OCI-LY7 (cell line): ENCODE data around the gene IRF2. TPM values are rescaled to one million over a fixed set of nuclear protein-coding genes. Genes with fewer than 3 reads are reported as not detected.

ENCODE experiments used
- Bru-seq: library from RNA; stranded (reverse); fragments of 400-500 nt; gene quantifications from one replicate; lab custom pipeline; 2021; lab: Mats Ljungman, UMichigan
- BruChase-seq, 2 experiments: library from RNA; stranded (reverse); fragments of 400-500 nt; gene quantifications; one replicate each; lab custom pipeline; 2021; lab: Mats Ljungman, UMichigan
- BruUV-seq: library from RNA; stranded (reverse); fragments of 400-500 nt; replicated peaks from 2 replicates; lab custom pipeline; 2021; lab: Mats Ljungman, UMichigan
- CTCF ChIA-PET: fragments of 300-600 bp; sonication (Branson Sonifier 250); formaldehyde crosslinking; loops from one replicate; lab custom pipeline; 2022; ENCODE audit warnings: antibody characterized with exemption; ENCODE audit not compliant: unreplicated experiment; lab: Charles Lee
- POLR2A ChIA-PET: fragments of 300-600 bp; sonication (Branson Sonifier 250); formaldehyde crosslinking; loops from one replicate; lab custom pipeline; 2022; ENCODE audit warnings: antibody characterized with exemption; lab: Charles Lee
- DNase-seq: peaks from one replicate; pipeline ENCODE4 v3.0.0-alpha.2; 2015; ENCODE audit warnings: low spot score
- H2AFZ ChIP-seq: fragments of 200-600 bp; sonication (generic), shearing (Covaris generic); 2 replicates; pipeline ENCODE4 v1.6.1; 2014; ENCODE audit warnings: mild to moderate bottlenecking, antibody characterized with exemption, low read length, moderate library complexity
- H3K27ac ChIP-seq: fragments of 200-600 bp; sonication (generic); 2 replicates; pipeline ENCODE4 v1.5.1; 2014; ENCODE audit warnings: mixed run types, low read depth, mild to moderate bottlenecking, moderate library complexity, low read length, inconsistent platforms; ENCODE audit not compliant: poor library complexity, severe bottlenecking
- H3K36me3 ChIP-seq: fragments of 200-600 bp; sonication (generic); 2 replicates; pipeline ENCODE4 v1.6.1; 2014; ENCODE audit warnings: mild to moderate bottlenecking, antibody characterized with exemption, low read length, moderate library complexity, mixed read lengths; ENCODE audit not compliant: insufficient read depth
- H3K4me1 ChIP-seq: fragments of 200-600 bp; sonication (generic); 2 replicates; pipeline ENCODE4 v1.5.1; 2014; ENCODE audit warnings: mild to moderate bottlenecking, low read length; ENCODE audit not compliant: insufficient read depth, poor library complexity, severe bottlenecking
- H3K4me2 ChIP-seq: fragments of 200-600 bp; sonication (generic); 2 replicates; pipeline ENCODE4 v1.6.1; 2014; ENCODE audit warnings: mild to moderate bottlenecking, low read length
- H3K4me3 ChIP-seq: fragments of 200-600 bp; sonication (generic); 2 replicates; pipeline ENCODE4 v1.5.1; 2014; ENCODE audit warnings: mild to moderate bottlenecking, low read depth, low read length; ENCODE audit not compliant: poor library complexity, severe bottlenecking
- H3K79me2 ChIP-seq: fragments of 200-600 bp; sonication (generic); 2 replicates; pipeline ENCODE4 v1.6.1; 2016; ENCODE audit warnings: low read depth, mild to moderate bottlenecking, low read length, moderate library complexity, mixed read lengths; ENCODE audit not compliant: insufficient read depth
- H3K9me2 ChIP-seq: fragments of 200-600 bp; sonication (generic); 2 replicates; pipeline ENCODE4 v1.6.1; 2016; ENCODE audit warnings: mild to moderate bottlenecking, low read length, mixed read lengths; ENCODE audit not compliant: insufficient read depth
- H3K9me3 ChIP-seq: fragments of 200-600 bp; sonication (generic); 2 replicates; pipeline ENCODE4 v1.6.1; 2014; ENCODE audit warnings: mild to moderate bottlenecking, mixed run types, low read length, mixed read lengths
- H4K20me1 ChIP-seq: fragments of 200-600 bp; sonication (generic); 2 replicates; pipeline ENCODE4 v1.6.1; 2014; ENCODE audit warnings: mild to moderate bottlenecking, antibody characterized with exemption, low read length, moderate library complexity, mixed read lengths; ENCODE audit not compliant: insufficient read depth
- EZH2phosphoT487 ChIP-seq: fragments of 200-600 bp; sonication (generic); IDR thresholded peaks from 2 replicates; pipeline ENCODE4 v1.6.1; 2018; ENCODE audit warnings: low read depth, borderline replicate concordance, mild to moderate bottlenecking, mixed run types, antibody characterized with exemption, low read length, moderate library complexity, mixed read lengths
- intact Hi-C: fragments of 100-400 bp; cut with micrococcal nuclease; formaldehyde crosslinking; loops from one replicate; pipeline ENCODE4 v1.10.0; 2022; ENCODE audit not compliant: unreplicated experiment
- long read RNA-seq: library from polyadenylated mRNA; stranded (forward); transcript quantifications from one replicate; pipeline ENCODE4 v2.0.0, GENCODE V29; 2022
- total RNA-seq, 2 experiments: library from RNA; depleted of rRNA in 1 of 2; stranded (reverse); fragments of >200 nt in 1 of 2; shearing (Covaris generic) in 1 of 2; gene quantifications; 2 replicates each; pipeline ENCODE4 v1.2.3, GENCODE V29; 2014 to 2022
- TF ChIP-seq, protein P1 (sequence below): fragments of 200-600 bp; sonication (generic); conservative IDR thresholded peaks from 2 replicates; pipeline ENCODE4 v1.5.1; 2014; ENCODE audit warnings: mild to moderate bottlenecking, antibody characterized with exemption, low read length, moderate library complexity, mixed read lengths

IRF2 gene
- total RNA-seq (2014; rRNA removed; shearing (Covaris generic)) (29.7 and 32.3 TPM in 2 replicates), total RNA-seq (2022) (31.8 and 37.8 TPM in 2 replicates), Bru-seq, nascent RNA (percentile 80 among the genes with signal in this experiment), BruChase-seq, experiment 1, labeled RNA remaining after a 6-hour chase (percentile 82 among the genes with signal in this experiment), BruChase-seq, experiment 2, labeled RNA remaining after a 2-hour chase (percentile 73 among the genes with signal in this experiment)
- long read RNA-seq, transcript IRF2-201 (9 exons, 2,303 nt) = major isoform, 55 of 75 reads
- long read RNA-seq, partial matches to known transcripts = 3 of 75 reads
- long read RNA-seq, other reads (novel, unspliced or antisense) = 17 of 75 reads

DNA sequence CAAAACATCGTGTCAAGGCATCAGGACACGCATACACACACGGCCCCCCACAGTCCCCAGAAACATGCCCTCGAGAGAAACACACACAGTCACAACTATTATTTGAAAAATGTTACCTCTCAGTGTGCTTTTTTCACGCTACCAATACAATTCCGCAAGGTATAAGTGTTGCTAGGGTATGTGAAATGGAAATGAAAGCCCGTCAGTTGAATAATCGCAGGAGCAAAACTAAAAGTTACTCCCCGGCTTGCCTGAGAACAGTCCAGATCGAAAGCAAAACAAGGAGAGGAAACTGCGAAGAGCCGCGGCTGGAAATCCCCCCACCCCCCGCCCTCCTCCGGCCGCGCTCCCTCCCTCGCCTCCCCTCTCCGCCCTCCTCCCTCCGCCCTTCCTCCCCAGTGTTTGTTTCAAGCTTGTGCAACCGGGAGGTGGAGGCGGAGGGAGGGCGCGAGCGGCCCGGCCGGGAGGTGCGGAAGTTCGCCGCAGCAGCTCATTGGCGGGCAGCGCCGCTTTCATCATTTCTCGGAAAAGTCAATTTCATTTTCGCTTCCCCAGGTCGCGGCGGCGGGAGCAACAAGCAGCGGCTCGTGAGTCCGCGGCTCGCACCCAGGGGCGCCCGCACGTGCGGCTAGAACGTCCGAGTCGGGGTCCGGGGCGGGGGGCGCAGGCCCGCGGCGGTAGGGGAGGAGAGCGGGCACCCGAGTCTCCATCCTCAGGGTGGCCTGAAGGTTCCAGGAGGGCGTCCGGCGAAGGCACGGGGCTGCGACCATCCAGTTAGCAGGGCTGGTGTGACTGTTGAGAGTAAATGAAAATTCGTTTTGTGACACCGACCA is at the start of gene IRF2:
IRF2 (minus strand) TSS at position 288 of the 833 bp plus-strand sequence. CDS start 45,486 bp downstream, outside the sequence.
- Histone ChIP-seq H3K27ac (peak within 1 kb of the TSS; percentile 89), H3K9me3 (no peaks in the 10 kb centered on the region), H3K9me2 (no peaks in the 10 kb centered on the region), H3K4me1 (peaks cover 55% of the 10 kb centered on the region), H2AFZ (peak within 1 kb of the TSS; percentile 5; the same call in 1 of the 2 replicates), H3K36me3 (peaks cover 5% of the 10 kb centered on the region; the same call in 1 of the 2 replicates), H4K20me1 (peaks cover 18% of the 10 kb centered on the region; the same call in 1 of the 2 replicates), H3K79me2 (peaks cover 58% of the 10 kb centered on the region), H3K4me2 (peak within 1 kb of the TSS; percentile 99), H3K4me3 (peak within 1 kb of the TSS; percentile 89)
- intact Hi-C loops = loop anchor here (1.0 to 10.0 kb wide), 11 partner anchors 32 to 970 kb away; partner anchors contain the start of genes CASP3, CENPU, ING2 and PRIMPOL
- CTCF ChIA-PET = interaction anchor here (0.6 to 1.1 kb wide), 4 partner anchors 121 to 561 kb away, joined by 4 read pairs; no protein-coding TSS in a partner anchor
- peak; percentile 97 for DNase-seq
- no TSS peak for BruUV-seq
- POLR2A ChIA-PET = interaction anchor here (0.7 to 2.1 kb wide), 14 partner anchors 9 to 210 kb away, joined by 3 to 21 read pairs (median 4); no protein-coding TSS in a partner anchor
- TF ChIP-seq EZH2phosphoT487 = no peak
- TF ChIP-seq, protein P1, sequence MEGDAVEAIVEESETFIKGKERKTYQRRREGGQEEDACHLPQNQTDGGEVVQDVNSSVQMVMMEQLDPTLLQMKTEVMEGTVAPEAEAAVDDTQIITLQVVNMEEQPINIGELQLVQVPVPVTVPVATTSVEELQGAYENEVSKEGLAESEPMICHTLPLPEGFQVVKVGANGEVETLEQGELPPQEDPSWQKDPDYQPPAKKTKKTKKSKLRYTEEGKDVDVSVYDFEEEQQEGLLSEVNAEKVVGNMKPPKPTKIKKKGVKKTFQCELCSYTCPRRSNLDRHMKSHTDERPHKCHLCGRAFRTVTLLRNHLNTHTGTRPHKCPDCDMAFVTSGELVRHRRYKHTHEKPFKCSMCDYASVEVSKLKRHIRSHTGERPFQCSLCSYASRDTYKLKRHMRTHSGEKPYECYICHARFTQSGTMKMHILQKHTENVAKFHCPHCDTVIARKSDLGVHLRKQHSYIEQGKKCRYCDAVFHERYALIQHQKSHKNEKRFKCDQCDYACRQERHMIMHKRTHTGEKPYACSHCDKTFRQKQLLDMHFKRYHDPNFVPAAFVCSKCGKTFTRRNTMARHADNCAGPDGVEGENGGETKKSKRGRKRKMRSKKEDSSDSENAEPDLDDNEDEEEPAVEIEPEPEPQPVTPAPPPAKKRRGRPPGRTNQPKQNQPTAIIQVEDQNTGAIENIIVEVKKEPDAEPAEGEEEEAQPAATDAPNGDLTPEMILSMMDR = no peak; the same call in 1 of the 2 replicates

DNA sequence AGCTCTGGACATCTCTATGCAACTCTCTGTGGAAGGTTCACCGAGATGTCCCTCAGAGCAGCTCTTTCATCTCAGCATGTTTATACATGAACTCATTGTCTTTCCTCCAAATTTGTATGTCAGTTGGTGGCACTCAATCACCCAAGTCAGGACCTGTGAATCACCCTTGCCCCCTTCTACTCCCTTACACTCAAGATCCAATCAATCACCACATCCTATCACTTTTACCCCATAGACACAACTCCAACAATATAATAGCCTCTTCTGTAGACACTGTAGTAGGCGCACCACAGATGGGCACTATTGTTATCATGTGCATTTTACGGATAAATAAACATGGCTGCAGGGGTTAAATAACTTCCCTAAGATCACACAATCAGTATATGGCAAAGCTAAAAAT is 41.3 kb upstream of the IRF2 start:
- Histone ChIP-seq H3K9me2 (no peaks in the 10 kb centered on the region), H3K27ac (no peak overlapping the region), H3K36me3 (no peaks in the 10 kb centered on the region), H3K79me2 (no peaks in the 10 kb centered on the region), H3K4me2 (no peak overlapping the region), H4K20me1 (no peaks in the 10 kb centered on the region), H3K9me3 (0 out of 2 replicates have a peak, but pooled peaks cover 8% of the 10 kb centered on the region), H3K4me1 (peaks cover 9% of the 10 kb centered on the region), H2AFZ (no peak overlapping the region), H3K4me3 (no peak overlapping the region)
- no TSS peak for BruUV-seq
- POLR2A ChIA-PET = interaction anchor here (0.9 to 2.8 kb wide), 4 partner anchors 9 to 27 kb away, joined by 3 to 36 read pairs (median 4); no protein-coding TSS in a partner anchor
- intact Hi-C loops = no loop called here
- CTCF ChIA-PET = no interaction called here
- TF ChIP-seq, protein P1 = no peak
- TF ChIP-seq EZH2phosphoT487 = no peak
- no peak for DNase-seq
